ENCODE data around the gene SQSTM1.

The SQSTM1 gene

GRCh38 chr5:179840321-179840720, 19.6 kb downstream of the SQSTM1 start:
- Mint-ChIP-seq H3K27me3 (ENCODE audit: low read depth, poor library complexity) (peaks cover 4% of the 10 kb centered on the region), H3K4me3 (no peak overlapping the region), H3K36me3 (ENCODE audit: low read depth) (peaks cover 64% of the 10 kb centered on the region), H3K27ac (peak overlapping the region; percentile 19), H3K4me1 (no peaks in the 10 kb centered on the region), H3K9me3 (peaks cover 30% of the 10 kb centered on the region)
- TF ChIP-seq CTCF (IDR thresholded peaks at IDR 0.05), result no peak
- no peak for DNase-seq

- H3K27me3 Mint-ChIP-seq (ENCODE audit: low read depth, poor library complexity), result peaks cover 4% of the 10 kb centered on the region
- H3K4me1 Mint-ChIP-seq, result no peaks in the 10 kb centered on the region
- H3K36me3 Mint-ChIP-seq (ENCODE audit: low read depth), result peaks cover 60% of the 10 kb centered on the region
- no peak overlapping the region for H3K27ac Mint-ChIP-seq
- DNase-seq, result no peak
- peaks cover 29% of the 10 kb centered on the region for H3K9me3 Mint-ChIP-seq
- TF ChIP-seq CTCF (IDR thresholded peaks at IDR 0.05), result no peak
- H3K4me3 Mint-ChIP-seq, result no peak overlapping the region
These were observed 20.1 kb downstream of the SQSTM1 start for GRCh38 chr5:179840766-179841165.

- H3K36me3 Mint-ChIP-seq (ENCODE audit: low read depth), result peaks cover 51% of the 10 kb centered on the region
- no peak overlapping the region for H3K4me3 Mint-ChIP-seq
- peaks cover 34% of the 10 kb centered on the region for H3K9me3 Mint-ChIP-seq
- H3K27me3 Mint-ChIP-seq (ENCODE audit: low read depth, poor library complexity), result peaks cover 7% of the 10 kb centered on the region
- TF ChIP-seq CTCF (IDR thresholded peaks at IDR 0.05), result no peak
- no peaks in the 10 kb centered on the region for H3K4me1 Mint-ChIP-seq
- no peak overlapping the region for H3K27ac Mint-ChIP-seq
- no peak for DNase-seq
These were observed 20.9 kb downstream of the SQSTM1 start for GRCh38 chr5:179841621-179842020.

GRCh38 chr5:179852993-179853547, 32.4 kb downstream of the SQSTM1 start:
- Mint-ChIP-seq H3K27me3 (ENCODE audit: low read depth, poor library complexity) (no peaks in the 10 kb centered on the region), H3K36me3 (ENCODE audit: low read depth) (peaks cover 31% of the 10 kb centered on the region), H3K4me3 (no peak overlapping the region), H3K9me3 (peaks cover under 1% of the 10 kb centered on the region), H3K4me1 (peaks cover 12% of the 10 kb centered on the region), H3K27ac (peak overlapping the region; percentile 31)
- DNase-seq, result no peak
- no peak for TF ChIP-seq CTCF (IDR thresholded peaks at IDR 0.05)

GRCh38 chr5:179854356-179854755, 33.7 kb downstream of the SQSTM1 start:
- H3K4me3 Mint-ChIP-seq, result no peak overlapping the region
- H3K27me3 Mint-ChIP-seq (ENCODE audit: low read depth, poor library complexity), result no peaks in the 10 kb centered on the region
- no peak for DNase-seq
- H3K36me3 Mint-ChIP-seq (ENCODE audit: low read depth), result peaks cover 31% of the 10 kb centered on the region
- no peaks in the 10 kb centered on the region for H3K9me3 Mint-ChIP-seq
- H3K4me1 Mint-ChIP-seq, result peaks cover 18% of the 10 kb centered on the region
- TF ChIP-seq CTCF (IDR thresholded peaks at IDR 0.05), result no peak
- H3K27ac Mint-ChIP-seq, result no peak overlapping the region

- H3K9me3 Mint-ChIP-seq, result no peaks in the 10 kb centered on the region
- H3K27ac Mint-ChIP-seq, result peak overlapping the region; percentile 48
- H3K4me3 Mint-ChIP-seq, result peak overlapping the region; percentile 93
- no peak for TF ChIP-seq CTCF (IDR thresholded peaks at IDR 0.05)
- H3K27me3 Mint-ChIP-seq (ENCODE audit: low read depth, poor library complexity), result peaks cover 10% of the 10 kb centered on the region
- peaks cover 29% of the 10 kb centered on the region for H3K4me1 Mint-ChIP-seq
- DNase-seq, result peak; percentile 58
- peaks cover 41% of the 10 kb centered on the region for H3K36me3 Mint-ChIP-seq (ENCODE audit: low read depth)
These were observed 37.5 kb downstream of the SQSTM1 start for GRCh38 chr5:179858241-179858585.

Measured in nephron progenitor cell (in vitro differentiated cells).